Vagina (tissue), 2 donors: ENCODE measurements around the gene FAM163B. TPM values are rescaled to one million over a fixed set of nuclear protein-coding genes. Genes with fewer than 3 reads are reported as not detected.

Source experiments
- DNase-seq, 2 donors: peaks; one replicate each; pipeline ENCODE4 v3.0.0-alpha.2; 2017; ENCODE audit errors: extremely low spot score in 2 of 2
- H3K27ac ChIP-seq: fragments of 200-600 bp; sonication (generic); one replicate; pipeline ENCODE4 v1.5.1; 2019
- H3K27me3 ChIP-seq: fragments of 200-600 bp; sonication (generic); one replicate; pipeline ENCODE4 v1.5.1; 2019
- H3K36me3 ChIP-seq, 2 donors: fragments of 200-600 bp; sonication (generic); one replicate each; pipeline ENCODE4 v1.5.1; 2017 to 2019
- H3K4me1 ChIP-seq: fragments of 200-600 bp; sonication (generic); one replicate; pipeline ENCODE4 v1.5.1; 2019
- H3K4me3 ChIP-seq, 2 donors: fragments of 200-600 bp; sonication (generic); 1 replicate in 1 of 2; 2 replicates in 1 of 2; pipeline ENCODE4 v1.5.1; 2016 to 2019
- H3K9me3 ChIP-seq: fragments of 200-600 bp; sonication (generic); one replicate; pipeline ENCODE4 v1.5.1; 2019
- POLR2A ChIP-seq, 2 donors: fragments of 450-650 bp; IDR thresholded peaks; one replicate each; pipeline ENCODE4 v1.6.1; 2017; ENCODE audit warnings: antibody characterized with exemption in 2 of 2, mild to moderate bottlenecking in 2 of 2, moderate library complexity in 2 of 2
- POLR2AphosphoS5 ChIP-seq, 2 donors: sonication (generic); formaldehyde crosslinking; IDR thresholded peaks; one replicate each; pipeline ENCODE4 v1.9.0; 2017; ENCODE audit warnings: antibody characterized with exemption in 2 of 2, mild to moderate bottlenecking in 2 of 2, low read depth in 1 of 2; ENCODE audit not compliant: insufficient read depth in 1 of 2
- intact Hi-C: fragments of 100-400 bp; cut with DNase I; formaldehyde crosslinking; loops from one replicate; pipeline ENCODE4 v1.15.1; 2023
- total RNA-seq: library from RNA; depleted of rRNA; stranded (reverse); fragments of >200 nt; gene quantifications from one replicate; pipeline ENCODE4 v1.2.3, GENCODE V29; 2016
- TF ChIP-seq, protein P1 (sequence below), 3 experiments: fragments of 450-650 bp in 2 of 3; fragments of 200-600 bp in 1 of 3; sonication (generic) in 1 of 3; IDR thresholded peaks; one replicate each; pipeline ENCODE4 v1.5.1; 2017 to 2019; ENCODE audit warnings: antibody characterized with exemption in 3 of 3, mild to moderate bottlenecking in 2 of 3, moderate library complexity in 2 of 3

FAM163B gene
- total RNA-seq, 1 donor from 2014 or later = not detected

GRCh38 chr9:133557581-133557980 lies 51.6 kb downstream of the FAM163B start:
- DNase-seq = no peak
- TF ChIP-seq, protein P1, sequence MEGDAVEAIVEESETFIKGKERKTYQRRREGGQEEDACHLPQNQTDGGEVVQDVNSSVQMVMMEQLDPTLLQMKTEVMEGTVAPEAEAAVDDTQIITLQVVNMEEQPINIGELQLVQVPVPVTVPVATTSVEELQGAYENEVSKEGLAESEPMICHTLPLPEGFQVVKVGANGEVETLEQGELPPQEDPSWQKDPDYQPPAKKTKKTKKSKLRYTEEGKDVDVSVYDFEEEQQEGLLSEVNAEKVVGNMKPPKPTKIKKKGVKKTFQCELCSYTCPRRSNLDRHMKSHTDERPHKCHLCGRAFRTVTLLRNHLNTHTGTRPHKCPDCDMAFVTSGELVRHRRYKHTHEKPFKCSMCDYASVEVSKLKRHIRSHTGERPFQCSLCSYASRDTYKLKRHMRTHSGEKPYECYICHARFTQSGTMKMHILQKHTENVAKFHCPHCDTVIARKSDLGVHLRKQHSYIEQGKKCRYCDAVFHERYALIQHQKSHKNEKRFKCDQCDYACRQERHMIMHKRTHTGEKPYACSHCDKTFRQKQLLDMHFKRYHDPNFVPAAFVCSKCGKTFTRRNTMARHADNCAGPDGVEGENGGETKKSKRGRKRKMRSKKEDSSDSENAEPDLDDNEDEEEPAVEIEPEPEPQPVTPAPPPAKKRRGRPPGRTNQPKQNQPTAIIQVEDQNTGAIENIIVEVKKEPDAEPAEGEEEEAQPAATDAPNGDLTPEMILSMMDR (IDR thresholded peaks at IDR 0.05) = no peak
- TF ChIP-seq POLR2AphosphoS5 (IDR thresholded peaks at IDR 0.05; ENCODE audit: insufficient read depth in 1 of 2, low read depth in 1 of 2) = no peak
- TF ChIP-seq POLR2A (IDR thresholded peaks at IDR 0.05) = no peak
- H3K27ac ChIP-seq = no peak overlapping the region
- no peaks in the 10 kb centered on the region for H3K9me3 ChIP-seq
- H3K27me3 ChIP-seq = no peaks in the 10 kb centered on the region
- H3K4me3 ChIP-seq = no peak overlapping the region
- intact Hi-C loops = no loop called here
- H3K4me1 ChIP-seq = no peaks in the 10 kb centered on the region
- no peaks in the 10 kb centered on the region for H3K36me3 ChIP-seq

- DNase-seq = no peak
- Histone ChIP-seq H3K27ac (no peak overlapping the region), H3K4me3 (no peak overlapping the region), H3K27me3 (no peaks in the 10 kb centered on the region), H3K9me3 (no peaks in the 10 kb centered on the region), H3K36me3 (no peaks in the 10 kb centered on the region), H3K4me1 (no peaks in the 10 kb centered on the region)
- TF ChIP-seq POLR2AphosphoS5 (IDR thresholded peaks at IDR 0.05; ENCODE audit: insufficient read depth in 1 of 2, low read depth in 1 of 2) (no peak), POLR2A (IDR thresholded peaks at IDR 0.05) (no peak)
- TF ChIP-seq, protein P1 (IDR thresholded peaks at IDR 0.05) = no peak
- intact Hi-C loops = no loop called here
Observed at GRCh38 chr9:133556354-133556753, 52.8 kb downstream of the FAM163B start.

DNA sequence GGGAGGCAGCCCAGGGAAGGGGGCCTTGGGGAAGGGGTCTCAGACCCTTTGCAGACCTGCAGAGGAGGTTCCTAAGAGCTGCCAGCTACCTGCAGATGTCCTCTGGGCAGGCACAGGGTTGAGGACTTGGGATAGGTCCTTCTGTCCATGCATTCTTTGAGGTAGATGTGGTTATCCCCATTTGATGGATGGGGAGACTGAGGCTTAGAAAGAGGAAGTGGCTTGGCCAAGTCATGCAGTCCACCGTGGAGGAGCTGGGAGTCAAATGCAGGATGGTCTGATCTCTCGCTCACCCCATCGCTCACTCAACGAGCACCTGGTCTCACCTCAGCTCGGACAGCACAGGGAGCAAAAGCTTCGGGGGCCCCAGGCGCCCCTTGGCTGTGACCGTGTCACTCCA lies 54.5 kb downstream of the FAM163B start:
- H3K27me3 ChIP-seq = no peaks in the 10 kb centered on the region
- no peak overlapping the region for H3K27ac ChIP-seq
- no peak for TF ChIP-seq POLR2AphosphoS5 (IDR thresholded peaks at IDR 0.05; ENCODE audit: insufficient read depth in 1 of 2, low read depth in 1 of 2)
- no peak for TF ChIP-seq POLR2A (IDR thresholded peaks at IDR 0.05)
- TF ChIP-seq, protein P1 (IDR thresholded peaks at IDR 0.05) = no peak
- no peak overlapping the region for H3K4me3 ChIP-seq
- DNase-seq = no peak
- no peaks in the 10 kb centered on the region for H3K9me3 ChIP-seq
- no peaks in the 10 kb centered on the region for H3K4me1 ChIP-seq
- intact Hi-C loops = no loop called here
- no peaks in the 10 kb centered on the region for H3K36me3 ChIP-seq

DNA sequence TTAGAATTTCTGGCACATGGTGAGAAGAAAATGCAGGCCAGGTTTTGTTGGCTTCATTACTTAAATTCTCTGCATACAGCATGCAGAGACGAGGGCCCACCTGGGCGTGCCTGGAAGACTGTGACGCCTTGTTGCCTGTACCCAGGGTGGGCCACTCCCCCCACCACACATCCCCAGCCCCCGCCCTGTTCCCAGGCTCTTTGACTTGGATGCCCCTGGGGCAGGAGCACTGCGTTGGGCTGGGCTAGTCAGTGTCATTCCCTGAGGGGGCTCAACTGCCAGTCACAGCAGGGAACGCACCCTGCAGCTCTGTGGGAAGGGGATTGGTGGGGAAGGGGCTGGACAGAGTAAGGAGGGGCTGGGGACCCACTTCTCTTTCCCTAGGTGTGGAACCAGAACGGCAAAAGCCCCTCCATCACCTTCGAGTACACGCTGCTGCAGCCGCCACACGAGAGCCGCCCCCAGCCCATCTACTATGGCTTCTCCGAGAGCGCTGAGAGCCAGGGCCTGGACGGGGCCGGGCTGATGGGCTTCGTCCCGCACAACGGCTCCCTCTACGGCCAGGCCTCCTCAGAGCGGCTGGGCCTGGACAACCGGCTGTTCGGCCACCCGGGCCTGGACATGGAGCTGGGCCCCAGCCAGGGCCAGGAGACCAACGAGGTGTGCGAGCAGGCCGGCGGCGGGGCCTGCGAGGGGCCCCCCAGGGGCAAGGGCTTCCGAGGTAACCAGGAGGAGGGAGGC lies 55.0 kb downstream of the FAM163B start:
- TF ChIP-seq POLR2AphosphoS5 (IDR thresholded peaks at IDR 0.05; ENCODE audit: insufficient read depth in 1 of 2, low read depth in 1 of 2) = no peak
- TF ChIP-seq POLR2A (IDR thresholded peaks at IDR 0.05) = no peak
- TF ChIP-seq, protein P1 (IDR thresholded peaks at IDR 0.05) = no peak
- Histone ChIP-seq H3K4me3 (no peak overlapping the region), H3K36me3 (no peaks in the 10 kb centered on the region), H3K27ac (no peak overlapping the region), H3K27me3 (no peaks in the 10 kb centered on the region), H3K9me3 (no peaks in the 10 kb centered on the region), H3K4me1 (no peaks in the 10 kb centered on the region)
- no peak for DNase-seq
- intact Hi-C loops = no loop called here

GRCh38 chr9:133553123-133553522 lies 56.1 kb downstream of the FAM163B start:
- Histone ChIP-seq H3K4me1 (no peaks in the 10 kb centered on the region), H3K36me3 (no peaks in the 10 kb centered on the region), H3K27me3 (no peaks in the 10 kb centered on the region), H3K27ac (no peak overlapping the region), H3K4me3 (no peak overlapping the region), H3K9me3 (no peaks in the 10 kb centered on the region)
- no peak for DNase-seq
- intact Hi-C loops = no loop called here
- TF ChIP-seq POLR2AphosphoS5 (IDR thresholded peaks at IDR 0.05; ENCODE audit: insufficient read depth in 1 of 2, low read depth in 1 of 2) (no peak), POLR2A (IDR thresholded peaks at IDR 0.05) (no peak)
- TF ChIP-seq, protein P1 (IDR thresholded peaks at IDR 0.05) = no peak
